Measurements from ENCODE around the gene DTNBP1.

DNA sequence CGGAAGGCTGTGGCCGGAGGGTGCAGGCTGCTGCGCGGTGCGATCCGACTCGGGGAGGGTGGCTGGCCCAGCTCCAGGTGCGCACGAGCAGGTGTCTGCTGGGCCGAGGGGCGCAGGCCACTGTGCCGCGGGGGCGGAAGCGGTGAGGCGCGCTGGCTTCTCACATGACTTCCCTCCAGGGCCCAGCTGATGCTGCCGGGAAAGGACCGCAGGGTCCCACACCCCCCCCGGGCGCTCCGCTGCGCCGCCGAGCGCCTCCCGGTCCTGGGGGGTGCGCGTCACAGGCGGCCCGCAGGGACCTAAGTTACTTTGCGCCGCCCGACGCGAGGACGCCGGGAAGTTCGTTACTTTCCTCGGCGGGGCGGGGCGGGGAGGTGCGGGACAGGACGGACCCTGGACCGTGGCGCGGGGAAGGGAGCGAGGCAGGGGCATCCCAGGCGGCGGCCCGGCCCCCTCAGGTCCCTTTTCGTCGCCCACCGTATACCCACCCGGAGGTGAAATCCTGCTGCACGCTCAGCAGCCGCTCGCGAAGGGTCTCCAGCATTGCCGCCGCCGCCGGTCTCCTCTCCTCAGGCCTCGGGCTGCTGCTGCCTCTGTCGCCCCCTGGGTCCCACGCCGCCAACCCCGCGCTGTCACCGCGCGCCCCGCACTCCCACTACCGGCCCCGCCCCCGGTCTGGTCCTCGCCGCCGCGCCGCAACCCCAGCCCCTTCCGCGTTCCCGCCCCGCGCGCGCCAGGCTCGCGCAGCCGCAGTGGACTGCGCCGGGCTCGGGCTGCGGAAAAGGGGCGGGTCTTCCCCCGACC is at the start of gene DTNBP1:
- TF ChIP-seq, protein P1, sequence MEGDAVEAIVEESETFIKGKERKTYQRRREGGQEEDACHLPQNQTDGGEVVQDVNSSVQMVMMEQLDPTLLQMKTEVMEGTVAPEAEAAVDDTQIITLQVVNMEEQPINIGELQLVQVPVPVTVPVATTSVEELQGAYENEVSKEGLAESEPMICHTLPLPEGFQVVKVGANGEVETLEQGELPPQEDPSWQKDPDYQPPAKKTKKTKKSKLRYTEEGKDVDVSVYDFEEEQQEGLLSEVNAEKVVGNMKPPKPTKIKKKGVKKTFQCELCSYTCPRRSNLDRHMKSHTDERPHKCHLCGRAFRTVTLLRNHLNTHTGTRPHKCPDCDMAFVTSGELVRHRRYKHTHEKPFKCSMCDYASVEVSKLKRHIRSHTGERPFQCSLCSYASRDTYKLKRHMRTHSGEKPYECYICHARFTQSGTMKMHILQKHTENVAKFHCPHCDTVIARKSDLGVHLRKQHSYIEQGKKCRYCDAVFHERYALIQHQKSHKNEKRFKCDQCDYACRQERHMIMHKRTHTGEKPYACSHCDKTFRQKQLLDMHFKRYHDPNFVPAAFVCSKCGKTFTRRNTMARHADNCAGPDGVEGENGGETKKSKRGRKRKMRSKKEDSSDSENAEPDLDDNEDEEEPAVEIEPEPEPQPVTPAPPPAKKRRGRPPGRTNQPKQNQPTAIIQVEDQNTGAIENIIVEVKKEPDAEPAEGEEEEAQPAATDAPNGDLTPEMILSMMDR (IDR thresholded peaks at IDR 0.05; ENCODE audit: low read length): no peak
- TF ChIP-seq EZH2 (optimal IDR thresholded peaks at IDR 0.05; ENCODE audit: low read depth, low read length) (no peak), EZH2phosphoT487 (IDR thresholded peaks at IDR 0.05; ENCODE audit: low read length) (no peak)
